GM10248 (cell line): Measurements from ENCODE around the gene SPATA9.

Source experiments
- CTCF ChIA-PET: fragments of 300-600 bp; sonication (Branson Sonifier 250); formaldehyde crosslinking; extraction: SDS; loops from one replicate; lab custom pipeline; 2021; ENCODE audit warnings: antibody characterized with exemption; lab: Yijun Ruan, JAX
- POLR2A ChIA-PET: fragments of 350-650 bp; sonication (Branson Sonifier 250); formaldehyde crosslinking; extraction: SDS; loops from one replicate; lab custom pipeline; 2020; ENCODE audit warnings: antibody characterized with exemption; lab: Yijun Ruan, JAX
- DNase-seq: peaks from one replicate; pipeline ENCODE4 v3.0.0; 2012; ENCODE audit errors: extremely low spot score
- TF ChIP-seq, protein P1 (sequence below): IDR thresholded peaks from 2 replicates; pipeline ENCODE4 v1.5.1; 2012; ENCODE audit warnings: mild to moderate bottlenecking, low read depth; ENCODE audit errors: extremely low read depth, missing control alignments, control extremely low read depth

Gene SPATA9

DNA sequence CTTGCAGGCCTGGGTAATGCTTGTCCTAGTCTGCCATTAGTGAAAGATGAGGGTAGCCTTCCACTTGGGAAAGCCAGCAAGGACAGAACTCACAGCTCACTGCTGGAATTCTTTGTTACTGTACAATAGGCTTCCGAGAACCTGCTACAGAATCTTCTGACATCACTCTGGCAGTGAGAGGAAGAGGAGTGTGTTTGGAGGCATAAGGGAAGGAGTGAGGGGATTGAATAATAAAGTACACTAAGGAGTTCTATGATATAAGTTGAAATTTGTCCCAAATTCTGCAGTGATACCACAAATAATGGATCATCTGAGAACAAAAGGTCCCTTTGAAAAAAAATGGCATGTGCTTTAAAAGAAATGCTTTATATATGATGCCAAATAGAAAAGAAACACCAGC, at the start of gene SPATA9:
SPATA9 (minus strand) TSS at position 101 of the 400 bp plus-strand sequence. CDS start 137 bp downstream, outside the sequence.
- TF ChIP-seq, protein P1, sequence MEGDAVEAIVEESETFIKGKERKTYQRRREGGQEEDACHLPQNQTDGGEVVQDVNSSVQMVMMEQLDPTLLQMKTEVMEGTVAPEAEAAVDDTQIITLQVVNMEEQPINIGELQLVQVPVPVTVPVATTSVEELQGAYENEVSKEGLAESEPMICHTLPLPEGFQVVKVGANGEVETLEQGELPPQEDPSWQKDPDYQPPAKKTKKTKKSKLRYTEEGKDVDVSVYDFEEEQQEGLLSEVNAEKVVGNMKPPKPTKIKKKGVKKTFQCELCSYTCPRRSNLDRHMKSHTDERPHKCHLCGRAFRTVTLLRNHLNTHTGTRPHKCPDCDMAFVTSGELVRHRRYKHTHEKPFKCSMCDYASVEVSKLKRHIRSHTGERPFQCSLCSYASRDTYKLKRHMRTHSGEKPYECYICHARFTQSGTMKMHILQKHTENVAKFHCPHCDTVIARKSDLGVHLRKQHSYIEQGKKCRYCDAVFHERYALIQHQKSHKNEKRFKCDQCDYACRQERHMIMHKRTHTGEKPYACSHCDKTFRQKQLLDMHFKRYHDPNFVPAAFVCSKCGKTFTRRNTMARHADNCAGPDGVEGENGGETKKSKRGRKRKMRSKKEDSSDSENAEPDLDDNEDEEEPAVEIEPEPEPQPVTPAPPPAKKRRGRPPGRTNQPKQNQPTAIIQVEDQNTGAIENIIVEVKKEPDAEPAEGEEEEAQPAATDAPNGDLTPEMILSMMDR: no peak
- ChIA-PET CTCF (no interaction called here), POLR2A (no interaction called here)
- DNase-seq: no peak

- TF ChIP-seq, protein P1: no peak
- CTCF ChIA-PET: interaction anchor here (1.0 to 2.2 kb wide), 6 partner anchors 10 to 68 kb away, joined by 3 to 14 read pairs (median 4); no protein-coding TSS in a partner anchor
- peak; percentile 31 for DNase-seq
- POLR2A ChIA-PET: no interaction called here
Observed at GRCh38 chr5:95731571-95732554, 49.1 kb upstream of the SPATA9 start.

DNA sequence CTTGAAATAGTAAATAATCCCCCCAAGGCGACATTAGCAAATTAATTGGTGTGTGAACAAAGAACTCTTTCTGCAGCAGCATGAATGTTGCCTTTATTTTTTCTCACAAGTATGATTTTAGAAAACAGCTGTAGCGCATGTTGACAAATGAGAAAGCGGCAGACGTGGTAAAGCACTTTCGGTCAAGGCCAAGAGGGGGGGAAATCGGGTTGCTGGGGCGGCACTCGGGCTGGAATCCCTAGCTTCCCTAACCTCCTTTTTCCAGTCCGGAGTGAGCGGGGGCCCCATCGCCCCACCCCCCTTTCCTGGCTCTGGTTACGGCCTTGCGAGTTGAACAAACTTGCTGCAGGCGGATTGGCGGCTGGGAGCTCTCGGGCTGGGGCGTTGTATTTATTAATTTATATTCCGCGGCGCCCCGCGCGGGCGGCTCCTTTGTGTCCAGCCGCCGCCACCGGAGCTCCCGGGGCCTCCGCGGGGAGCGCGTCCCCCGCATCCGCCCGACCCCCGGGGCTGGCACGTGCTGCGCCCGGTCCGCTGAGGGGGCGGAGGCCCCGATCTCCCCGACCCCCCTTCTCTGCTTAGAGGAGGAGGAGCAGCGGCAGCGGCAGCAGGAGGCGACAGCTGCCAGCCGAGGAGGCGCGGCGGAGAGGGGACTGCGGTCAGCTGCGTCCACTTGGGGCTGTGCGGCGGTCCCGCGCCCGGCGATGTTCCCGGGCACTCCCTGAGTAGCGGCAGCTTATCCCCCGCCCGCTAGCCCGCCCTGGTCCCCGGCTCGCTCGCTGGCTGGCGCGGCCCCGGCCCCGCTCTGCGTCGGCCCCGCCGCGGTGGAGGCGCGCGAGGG, 48.2 kb upstream of the SPATA9 start, which contains the start of gene RHOBTB3:
RHOBTB3 (plus strand) TSS at position 607 of the 841 bp plus-strand sequence. CDS start 347 bp downstream, outside the sequence.
- CTCF ChIA-PET: interaction anchor here (0.8 to 2.4 kb wide), 4 partner anchors 10 to 67 kb away, joined by 4 to 14 read pairs (median 8); no protein-coding TSS in a partner anchor
- POLR2A ChIA-PET: no interaction called here
- TF ChIP-seq, protein P1: no peak
- DNase-seq: peak; percentile 61

GRCh38 chr5:95730011-95730700, 47.4 kb upstream of the SPATA9 start:
- DNase-seq: no peak
- TF ChIP-seq, protein P1: no peak
- POLR2A ChIA-PET: no interaction called here
- CTCF ChIA-PET: interaction anchor here (0.8 to 2.4 kb wide), 4 partner anchors 9 to 66 kb away, joined by 4 to 14 read pairs (median 8); no protein-coding TSS in a partner anchor

DNA sequence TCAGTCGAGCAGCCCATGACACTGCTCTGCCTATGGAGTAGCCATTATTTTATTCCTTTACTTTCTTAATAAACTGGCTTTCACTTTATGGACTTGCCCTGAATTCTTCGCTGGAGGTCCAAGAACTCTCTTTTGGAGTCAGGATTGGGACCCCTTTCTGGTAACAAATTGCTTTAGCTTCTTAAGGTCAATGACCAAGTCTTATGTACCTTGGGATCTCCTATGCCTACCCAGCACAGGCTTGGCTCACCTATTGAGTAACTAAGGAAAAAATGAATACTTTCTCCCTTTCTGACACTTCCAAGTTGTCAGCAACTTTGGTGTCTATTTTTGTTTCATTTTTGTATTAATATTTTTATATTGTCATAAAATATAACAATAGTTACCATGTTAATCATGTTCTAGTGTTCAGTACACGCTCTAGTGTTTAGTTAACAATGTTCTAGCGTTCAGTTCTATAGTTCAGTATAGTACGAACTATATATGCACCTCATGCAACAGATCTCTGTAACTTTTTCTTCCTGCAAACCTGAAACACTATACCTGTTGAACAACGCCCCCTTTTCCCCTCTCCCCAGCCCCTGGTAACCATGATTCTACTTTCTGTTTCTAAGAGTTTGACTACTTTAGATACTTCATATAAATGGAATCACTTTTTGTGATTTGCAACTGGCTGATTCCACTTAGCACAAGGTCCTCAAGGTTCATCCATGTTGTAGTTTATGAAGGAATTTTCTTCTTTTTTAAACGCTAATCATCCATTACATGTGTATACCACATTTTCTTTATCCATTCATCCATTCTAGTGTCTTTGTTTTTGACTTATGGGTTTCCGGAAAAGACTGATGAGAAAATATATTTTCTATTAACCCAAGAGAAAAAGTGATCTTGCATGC, 46.6 kb upstream of the SPATA9 start:
- DNase-seq: no peak
- TF ChIP-seq, protein P1: no peak
- POLR2A ChIA-PET: no interaction called here
- CTCF ChIA-PET: interaction anchor here (2.4 kb wide), 1 partner anchor 11 kb away, joined by 9 read pairs; no protein-coding TSS in a partner anchor
